ENCODE results near the gene ZNF175. TPM values are rescaled to one million over a fixed set of nuclear protein-coding genes. Genes with fewer than 3 reads are reported as not detected.

Gene ZNF175
- total RNA-seq, 1 donor from 2014 or later = 13.5 TPM

GRCh38 chr19:51552996-51553725, 17.9 kb upstream of the ZNF175 start:
- DNase-seq (ENCODE audit: extremely low spot score, unreplicated experiment) = peak; percentile 86
- no peaks in the 10 kb centered on the region for H3K36me3 Mint-ChIP-seq (ENCODE audit: unreplicated experiment)
- H3K27ac Mint-ChIP-seq (ENCODE audit: unreplicated experiment) = no peak overlapping the region
- TF ChIP-seq CTCF (IDR thresholded peaks at IDR 0.05) = no peak
- peaks cover 18% of the 10 kb centered on the region for H3K9me3 Mint-ChIP-seq (ENCODE audit: unreplicated experiment)
- H3K27me3 Mint-ChIP-seq (ENCODE audit: unreplicated experiment) = no peaks in the 10 kb centered on the region
- H3K4me1 Mint-ChIP-seq (ENCODE audit: unreplicated experiment) = no peaks in the 10 kb centered on the region
- H3K4me3 Mint-ChIP-seq (ENCODE audit: unreplicated experiment) = no peak overlapping the region

- no peaks in the 10 kb centered on the region for H3K4me1 Mint-ChIP-seq (ENCODE audit: unreplicated experiment)
- H3K27me3 Mint-ChIP-seq (ENCODE audit: unreplicated experiment) = peaks cover 2% of the 10 kb centered on the region
- no peak for TF ChIP-seq CTCF (IDR thresholded peaks at IDR 0.05)
- no peak for DNase-seq (ENCODE audit: extremely low spot score, unreplicated experiment)
- H3K4me3 Mint-ChIP-seq (ENCODE audit: unreplicated experiment) = no peak overlapping the region
- peaks cover 9% of the 10 kb centered on the region for H3K9me3 Mint-ChIP-seq (ENCODE audit: unreplicated experiment)
- H3K36me3 Mint-ChIP-seq (ENCODE audit: unreplicated experiment) = no peaks in the 10 kb centered on the region
- H3K27ac Mint-ChIP-seq (ENCODE audit: unreplicated experiment) = no peak overlapping the region
Measured at GRCh38 chr19:51559240-51559639, 11.8 kb upstream of the ZNF175 start.

- H3K27me3 Mint-ChIP-seq (ENCODE audit: unreplicated experiment) = peaks cover 2% of the 10 kb centered on the region
- no peak overlapping the region for H3K4me3 Mint-ChIP-seq (ENCODE audit: unreplicated experiment)
- no peaks in the 10 kb centered on the region for H3K36me3 Mint-ChIP-seq (ENCODE audit: unreplicated experiment)
- H3K9me3 Mint-ChIP-seq (ENCODE audit: unreplicated experiment) = peaks cover 5% of the 10 kb centered on the region
- H3K4me1 Mint-ChIP-seq (ENCODE audit: unreplicated experiment) = no peaks in the 10 kb centered on the region
- peak; percentile 59 for DNase-seq (ENCODE audit: extremely low spot score, unreplicated experiment)
- H3K27ac Mint-ChIP-seq (ENCODE audit: unreplicated experiment) = no peak overlapping the region
- TF ChIP-seq CTCF (IDR thresholded peaks at IDR 0.05) = no peak
Measured at GRCh38 chr19:51560339-51560738, 10.7 kb upstream of the ZNF175 start.

- H3K27me3 Mint-ChIP-seq (ENCODE audit: unreplicated experiment) = peaks cover 21% of the 10 kb centered on the region
- no peak for DNase-seq (ENCODE audit: extremely low spot score, unreplicated experiment)
Measured at GRCh38 chr19:51564791-51565190, 6.3 kb upstream of the ZNF175 start.

More at GRCh38 chr19:51564791-51565190, 6.3 kb upstream of the ZNF175 start:
- H3K4me3 Mint-ChIP-seq (ENCODE audit: unreplicated experiment) = no peak overlapping the region
- H3K9me3 Mint-ChIP-seq (ENCODE audit: unreplicated experiment) = no peaks in the 10 kb centered on the region
- peaks cover under 1% of the 10 kb centered on the region for H3K4me1 Mint-ChIP-seq (ENCODE audit: unreplicated experiment)
- no peak for TF ChIP-seq CTCF (IDR thresholded peaks at IDR 0.05)
- H3K36me3 Mint-ChIP-seq (ENCODE audit: unreplicated experiment) = no peaks in the 10 kb centered on the region
- no peak overlapping the region for H3K27ac Mint-ChIP-seq (ENCODE audit: unreplicated experiment)

Measured in osteocyte (in vitro differentiated cells).